GM21423 (cell line): ENCODE measurements around the gene TSPAN18.

Experiments
- ATAC-seq: cut with Tn5 transposase; IDR thresholded peaks from one replicate; pipeline ENCODE4 v1.9.1; 2021; ENCODE audit warnings: mild to moderate bottlenecking, moderate library complexity; ENCODE audit not compliant: unreplicated experiment

TSPAN18 gene

DNA sequence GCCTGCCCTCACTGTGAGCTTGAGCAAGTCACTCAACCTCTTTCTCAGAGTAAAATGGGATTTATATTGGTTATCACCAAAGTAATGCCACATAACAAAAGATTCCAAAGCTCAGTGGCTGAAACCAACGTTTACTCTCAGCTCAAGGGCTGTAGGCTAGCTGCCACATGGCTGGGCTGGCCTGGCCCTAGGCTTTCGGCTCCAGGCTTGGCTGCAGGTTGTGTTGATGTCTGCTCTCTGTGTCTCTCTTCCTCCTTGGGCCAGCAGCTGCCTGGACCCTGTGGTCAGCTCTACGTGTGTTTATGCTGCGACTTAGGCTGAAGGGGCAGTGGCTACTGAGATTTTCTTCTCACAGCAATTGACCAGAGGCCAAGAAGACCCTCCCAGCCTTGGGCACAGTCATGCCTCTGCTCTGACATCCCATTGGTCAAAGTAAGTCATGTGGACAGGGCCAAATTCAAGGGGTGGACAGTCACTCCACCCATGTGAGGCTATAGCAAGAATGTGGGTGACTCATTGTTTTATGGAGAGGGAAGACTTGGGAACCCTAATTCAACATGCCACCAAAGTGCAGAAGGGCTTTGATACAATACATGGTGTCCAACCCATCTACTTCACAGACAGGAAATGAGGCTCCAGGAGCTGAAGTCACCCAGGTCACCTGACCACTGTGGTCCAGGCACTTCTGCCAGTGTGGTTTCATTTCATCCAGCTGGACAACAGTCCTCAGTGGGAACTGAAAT, 90.6 kb downstream of the TSPAN18 start:
- ATAC-seq, result no peak

GRCh38 chr11:44818110-44818509, 91.3 kb downstream of the TSPAN18 start:
- ATAC-seq, result no peak

GRCh38 chr11:44819346-44819745, 92.6 kb downstream of the TSPAN18 start:
- no peak for ATAC-seq

GRCh38 chr11:44822369-44822768, 95.6 kb downstream of the TSPAN18 start:
- no peak for ATAC-seq

DNA sequence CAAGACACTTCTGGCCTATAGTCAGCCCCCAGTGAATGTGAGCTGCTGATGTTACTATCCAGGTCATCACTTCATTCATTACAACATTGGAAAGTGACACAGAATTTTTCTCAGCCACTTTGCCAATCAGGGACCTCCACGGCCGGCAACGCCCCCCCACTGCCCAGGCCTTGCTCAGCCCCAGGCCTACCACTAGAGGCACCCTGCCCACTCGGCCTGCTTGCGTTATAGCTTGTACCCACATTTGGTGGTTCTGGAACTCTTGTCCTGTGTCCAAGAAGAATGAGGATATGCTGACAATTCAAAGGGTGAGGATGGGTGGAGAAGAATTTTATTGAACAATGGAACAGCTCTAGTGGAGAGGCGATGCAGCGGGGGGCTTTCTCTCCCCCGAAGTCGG, 96.2 kb downstream of the TSPAN18 start:
- no peak for ATAC-seq

- no peak for ATAC-seq
Observed at GRCh38 chr11:44823868-44824267, 97.1 kb downstream of the TSPAN18 start.

DNA sequence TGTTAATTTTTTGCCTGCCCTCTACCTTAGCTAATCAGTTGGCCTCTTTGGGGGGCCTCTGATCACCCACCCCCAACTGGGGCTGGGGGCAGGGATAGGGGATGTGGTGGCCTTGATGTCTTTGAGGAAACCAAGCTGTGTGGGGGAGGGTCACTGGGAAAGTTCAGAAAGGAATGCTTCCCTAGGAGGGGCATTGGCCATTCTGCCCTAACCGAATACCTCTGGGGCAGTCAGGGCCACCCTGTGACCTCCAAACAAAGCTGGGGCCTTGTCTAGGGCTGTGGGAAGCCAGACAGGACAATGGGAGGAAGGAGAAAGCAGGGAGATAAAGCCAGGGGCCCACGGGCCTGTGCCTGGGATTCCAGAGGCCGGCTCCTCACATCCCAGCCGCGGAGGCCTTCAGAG, 97.5 kb downstream of the TSPAN18 start:
- no peak for ATAC-seq

- ATAC-seq, result no peak
Observed at GRCh38 chr11:44825058-44825785, 98.5 kb downstream of the TSPAN18 start.

DNA sequence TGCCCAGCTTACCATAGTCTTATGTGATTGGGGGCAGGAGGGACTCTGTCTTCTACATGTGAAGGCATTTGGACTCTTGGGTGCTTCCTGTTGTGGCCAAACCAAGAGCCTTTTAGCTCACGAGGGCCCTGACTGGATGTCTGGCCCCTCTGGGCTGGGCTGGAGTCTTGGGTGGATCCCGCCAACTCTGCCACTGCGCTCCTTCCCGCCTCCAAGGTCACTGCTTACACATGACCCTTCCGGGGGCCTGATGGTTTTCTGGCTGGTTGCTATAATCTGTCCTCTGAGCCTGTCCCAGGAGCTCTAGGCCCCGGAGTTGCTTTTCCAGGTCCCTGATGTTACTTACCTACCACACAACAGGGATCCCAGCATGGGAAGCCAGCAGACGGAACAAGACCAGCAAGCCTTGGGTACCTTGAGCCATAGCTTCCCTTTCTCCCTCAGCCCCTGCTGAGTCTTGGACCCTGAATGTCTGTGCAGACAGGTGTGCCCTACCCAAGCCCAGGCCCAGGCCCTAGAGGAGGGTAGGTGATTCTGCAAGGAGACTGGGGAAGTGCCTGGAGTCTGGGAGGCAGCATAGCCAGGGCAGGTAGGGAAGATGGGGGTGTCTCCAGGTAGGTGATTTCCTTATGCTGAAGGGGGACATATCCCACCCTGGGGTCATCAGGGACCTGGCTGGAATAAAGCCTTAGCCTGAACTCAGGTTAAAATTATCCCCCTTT, 100.3 kb downstream of the TSPAN18 start:
- ATAC-seq, result no peak

DNA sequence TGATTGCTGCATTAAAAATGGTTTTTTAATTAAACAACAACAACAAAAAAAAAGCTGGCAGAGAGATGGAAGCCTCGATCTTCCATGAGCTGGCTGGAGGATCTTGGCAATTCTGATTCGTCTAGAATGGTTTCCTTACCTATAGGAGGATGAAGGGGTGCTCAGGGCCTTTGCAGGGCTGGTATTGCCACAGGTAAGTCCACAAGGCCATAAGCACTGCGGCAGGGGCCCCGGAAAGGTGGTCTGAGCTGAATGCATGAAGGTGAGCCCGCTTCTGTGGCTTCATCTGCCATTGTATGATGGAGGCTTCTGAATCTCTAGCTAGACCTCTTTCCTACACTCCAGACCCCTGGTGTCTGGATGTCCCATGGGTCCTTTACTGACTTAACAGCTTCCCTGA, 101.5 kb downstream of the TSPAN18 start:
- ATAC-seq, result no peak

DNA sequence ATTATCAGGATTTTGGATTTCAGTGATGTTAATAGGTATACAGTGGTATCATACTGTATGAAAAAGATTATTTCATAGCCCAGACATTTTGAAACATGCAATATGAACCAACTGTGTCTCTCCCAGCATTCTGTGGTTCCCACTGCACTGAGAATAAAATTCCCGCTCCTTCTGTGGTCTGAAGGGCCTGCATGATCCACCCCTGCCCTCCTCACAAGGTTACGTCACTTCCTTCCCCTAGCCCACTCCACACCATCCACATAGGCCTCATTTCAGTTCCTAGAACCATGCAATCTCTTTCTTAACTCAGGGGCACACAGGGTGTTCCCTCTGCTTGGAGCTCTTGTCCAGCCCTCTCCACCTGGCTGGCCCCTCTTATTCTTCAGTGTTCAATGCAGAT, 103.1 kb downstream of the TSPAN18 start:
- no peak for ATAC-seq

DNA sequence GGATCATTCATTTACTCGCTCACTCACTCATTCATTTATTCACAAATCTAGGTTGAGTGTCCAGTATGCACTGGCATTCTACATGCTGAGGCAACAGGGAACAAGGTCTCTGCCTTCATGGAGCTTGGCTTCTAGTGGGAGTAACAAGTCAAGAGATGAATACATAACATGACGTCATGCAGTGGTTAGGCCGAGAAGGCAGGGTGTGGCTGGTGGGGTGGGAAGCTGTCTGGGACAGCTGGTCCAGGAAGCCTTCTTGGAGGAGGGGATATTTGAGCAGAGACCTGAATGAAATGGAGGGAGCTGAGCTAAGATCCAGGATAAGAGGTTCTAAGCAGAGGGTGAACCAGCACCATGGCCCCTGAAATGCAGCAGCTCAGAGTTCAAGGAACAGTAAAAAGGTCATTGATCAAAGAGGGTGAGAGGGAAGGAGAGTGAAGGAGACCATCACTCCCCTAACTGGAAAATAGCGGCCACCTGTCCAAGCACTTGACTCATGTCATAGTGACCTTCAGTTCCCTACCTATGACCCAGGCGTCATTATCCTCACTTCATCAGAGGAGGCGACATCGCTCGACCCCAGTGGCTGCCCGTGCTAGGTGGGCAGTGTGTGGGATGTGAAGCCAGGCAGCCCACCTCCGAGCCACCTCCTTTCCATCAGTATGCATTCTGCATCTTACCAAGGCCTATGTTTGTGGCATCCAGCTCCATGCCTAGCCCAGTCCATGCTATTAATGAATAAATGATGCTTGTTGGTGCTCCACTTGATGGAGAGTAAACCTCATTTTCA, 105.0 kb downstream of the TSPAN18 start:
- no peak for ATAC-seq

DNA sequence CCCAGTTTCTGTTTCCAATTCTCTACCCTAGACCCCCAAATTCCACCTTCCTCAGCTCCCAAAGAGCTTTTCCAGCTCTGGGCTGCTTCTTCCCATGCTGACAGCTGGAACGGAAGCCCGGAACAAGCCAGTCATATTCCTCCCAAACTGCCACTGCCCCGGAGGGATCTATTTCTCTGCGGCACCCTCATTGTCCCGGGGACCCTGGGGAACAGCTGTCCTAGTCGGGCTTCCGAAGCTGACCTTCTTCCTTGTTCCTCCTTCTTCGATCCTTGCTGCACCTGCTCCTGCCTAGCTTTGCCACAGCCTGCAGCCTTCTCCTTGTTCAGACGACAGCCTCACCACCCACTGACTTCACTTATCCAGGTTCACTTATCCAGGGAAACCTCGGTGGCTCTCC, 105.7 kb downstream of the TSPAN18 start:
- ATAC-seq, result no peak

- ATAC-seq, result no peak
Observed at GRCh38 chr11:44833221-44833876, 106.6 kb downstream of the TSPAN18 start.

GRCh38 chr11:44833877-44834452, 107.2 kb downstream of the TSPAN18 start:
- ATAC-seq, result no peak

DNA sequence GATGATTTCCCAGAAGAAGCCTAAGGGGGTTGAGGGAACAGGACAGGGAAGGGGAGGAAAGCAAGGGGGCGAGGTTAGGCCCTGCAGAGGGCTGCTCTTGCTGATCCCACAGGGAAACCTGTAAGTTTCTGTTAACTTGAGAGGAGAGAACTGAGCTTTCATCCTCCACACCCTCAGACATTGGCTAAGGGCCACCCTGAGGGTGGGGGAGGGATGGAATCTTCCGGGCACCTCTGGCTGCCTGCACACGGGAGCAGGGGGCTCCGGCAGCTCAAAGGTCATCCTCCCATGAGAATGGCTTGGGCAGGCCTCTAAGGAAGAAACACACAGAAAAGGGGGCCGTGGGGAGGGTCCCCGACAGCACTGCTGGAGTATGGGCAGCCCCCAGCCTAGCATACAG, 108.1 kb downstream of the TSPAN18 start:
- ATAC-seq, result no peak

DNA sequence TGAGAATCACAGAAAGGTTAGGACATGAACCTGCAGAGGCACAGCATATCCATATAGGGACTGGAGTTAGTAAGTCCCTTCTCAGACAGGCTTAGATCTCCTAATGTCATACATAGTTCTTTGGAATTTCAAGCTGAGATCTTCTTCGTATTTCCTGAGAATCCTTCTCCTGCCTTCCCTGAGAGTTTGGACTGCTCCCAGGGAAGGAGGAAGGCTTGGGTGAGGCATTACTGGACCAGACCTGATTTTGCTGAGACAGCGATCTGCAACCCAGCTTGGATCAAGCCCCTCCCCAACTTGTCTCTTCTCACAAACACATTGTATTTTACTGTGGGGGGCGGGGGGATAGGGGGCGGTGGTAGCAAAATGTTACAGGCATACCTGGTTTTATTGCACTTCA, 108.5 kb downstream of the TSPAN18 start:
- no peak for ATAC-seq

DNA sequence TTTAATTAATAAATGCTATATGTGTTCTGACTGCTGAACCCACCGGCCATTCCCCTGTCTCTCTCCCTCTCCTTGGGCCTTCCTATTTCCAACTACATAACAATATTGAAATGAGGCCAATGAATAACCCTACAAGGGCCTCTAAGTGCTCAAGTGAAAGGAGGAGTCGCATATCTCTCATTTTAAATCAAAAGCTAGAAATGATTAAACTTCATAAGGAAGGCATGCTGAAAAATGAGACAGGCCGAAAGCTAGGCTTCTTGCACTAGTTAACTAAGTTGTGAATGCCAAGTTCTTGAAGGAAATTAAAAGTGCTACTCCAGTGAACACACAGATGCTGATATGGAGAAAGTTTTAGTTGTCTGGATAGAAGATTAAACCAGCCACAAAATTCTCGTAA, 109.2 kb downstream of the TSPAN18 start:
- ATAC-seq, result no peak

DNA sequence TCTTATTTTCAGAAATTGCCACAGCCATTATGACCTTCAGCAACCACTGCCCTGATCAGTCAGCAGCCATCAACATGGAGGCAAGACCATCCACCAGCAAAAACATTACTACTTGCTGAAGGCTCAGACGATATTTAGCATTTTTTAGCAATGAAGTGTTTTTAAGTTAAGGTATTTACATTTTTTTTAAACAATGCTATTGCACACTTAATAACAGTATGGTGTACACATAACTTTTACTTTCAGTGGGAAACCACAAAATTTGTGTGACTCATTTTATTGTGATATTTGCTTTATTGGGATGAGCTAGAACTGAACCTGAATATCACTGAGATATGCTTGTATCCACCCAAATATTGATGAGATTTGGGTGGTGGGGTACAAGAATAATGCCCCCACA, 110.9 kb downstream of the TSPAN18 start:
- ATAC-seq, result no peak

- no peak for ATAC-seq
Observed at GRCh38 chr11:44839458-44840084, 112.8 kb downstream of the TSPAN18 start.
